KOPT-K1 (cell line): ENCODE data around the gene SKP2.
"Not testable (repeated sequence)": the region's sequence is repeated elsewhere in the genome, so short reads cannot be mapped to it uniquely, and the experiment has no call there.

Experiments used
- H3K27ac ChIP-seq: fragments of 200-600 bp; sonication (generic); 2 replicates; pipeline ENCODE4 v1.5.1; 2016; ENCODE audit warnings: antibody characterized with exemption, mild to moderate bottlenecking, low read depth, low read length; ENCODE audit not compliant: poor library complexity, severe bottlenecking
- H3K36me3 ChIP-seq: fragments of 200-600 bp; sonication (generic); 2 replicates; pipeline ENCODE4 v1.5.1; 2017; ENCODE audit warnings: antibody characterized with exemption, mild to moderate bottlenecking, low read length, moderate library complexity; ENCODE audit not compliant: insufficient read depth
- H3K9me3 ChIP-seq: fragments of 200-600 bp; sonication (generic); 2 replicates; pipeline ENCODE4 v1.5.1; 2017; ENCODE audit warnings: antibody characterized with exemption, low read length, mild to moderate bottlenecking; ENCODE audit not compliant: insufficient read depth, poor library complexity, severe bottlenecking

The SKP2 gene

DNA sequence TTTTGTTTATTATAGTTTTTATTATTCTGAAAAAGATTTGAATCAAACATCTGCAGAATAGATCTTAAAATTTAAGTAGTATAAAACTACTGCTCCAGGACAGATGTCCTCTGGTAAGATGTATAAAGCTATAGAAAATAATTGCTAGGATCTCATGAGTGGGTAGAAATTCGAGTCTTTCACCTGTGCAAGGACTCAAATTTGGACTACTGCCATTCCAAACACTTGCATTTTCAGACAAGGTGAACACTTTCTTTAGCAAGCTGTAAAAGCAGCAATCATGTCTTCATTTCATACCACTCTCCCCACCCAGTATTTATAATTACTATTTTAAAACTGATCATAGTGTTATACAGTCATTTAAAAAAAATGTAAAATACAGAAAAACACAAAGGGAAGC lies 20.7 kb downstream of the SKP2 start:
- H3K27ac ChIP-seq: no peak overlapping the region
- H3K9me3 ChIP-seq: no peaks in the 10 kb centered on the region
- H3K36me3 ChIP-seq: peaks cover 97% of the 10 kb centered on the region

DNA sequence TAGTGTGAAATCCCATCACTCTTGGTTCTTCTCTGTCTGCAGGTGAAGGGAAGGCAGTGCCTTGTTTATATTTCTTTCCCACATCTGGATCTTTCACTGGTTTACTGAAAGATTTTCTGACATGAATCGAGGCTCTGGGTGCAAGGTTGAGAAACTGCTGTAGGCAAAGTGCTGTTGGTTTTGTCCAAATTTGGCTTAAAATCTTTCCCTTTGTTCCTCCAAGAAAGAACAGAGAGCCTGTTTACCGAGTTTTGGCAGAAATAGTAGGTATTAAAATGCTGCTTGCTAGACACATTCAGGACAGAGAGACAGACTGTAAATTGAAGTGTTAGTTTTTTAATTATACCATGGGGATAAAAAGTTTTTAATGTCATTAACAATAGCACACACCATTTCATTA lies 21.5 kb downstream of the SKP2 start:
- Histone ChIP-seq H3K27ac (no peak overlapping the region), H3K36me3 (peaks cover 97% of the 10 kb centered on the region), H3K9me3 (no peaks in the 10 kb centered on the region)

DNA sequence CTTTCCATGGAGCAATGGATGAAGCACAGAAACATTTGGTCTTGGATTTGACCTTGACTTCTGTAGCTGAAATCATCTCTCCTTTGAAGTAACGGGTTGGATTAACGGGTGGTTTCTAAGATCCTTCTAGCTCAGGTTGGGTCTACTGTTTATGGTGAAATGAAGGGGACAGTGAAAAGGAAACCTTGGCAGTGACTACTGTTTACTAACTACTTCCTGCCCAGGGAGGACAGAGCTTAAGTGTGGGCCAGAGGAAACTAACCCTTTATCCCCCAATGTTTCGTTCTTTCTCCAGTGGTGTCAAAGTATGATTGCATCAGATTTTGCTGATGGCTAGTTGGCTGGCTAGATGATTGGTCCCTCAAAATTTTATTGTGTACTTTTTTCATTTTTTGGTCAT lies 22.2 kb downstream of the SKP2 start:
- no peaks in the 10 kb centered on the region for H3K9me3 ChIP-seq
- peaks cover 97% of the 10 kb centered on the region for H3K36me3 ChIP-seq
- H3K27ac ChIP-seq: no peak overlapping the region

DNA sequence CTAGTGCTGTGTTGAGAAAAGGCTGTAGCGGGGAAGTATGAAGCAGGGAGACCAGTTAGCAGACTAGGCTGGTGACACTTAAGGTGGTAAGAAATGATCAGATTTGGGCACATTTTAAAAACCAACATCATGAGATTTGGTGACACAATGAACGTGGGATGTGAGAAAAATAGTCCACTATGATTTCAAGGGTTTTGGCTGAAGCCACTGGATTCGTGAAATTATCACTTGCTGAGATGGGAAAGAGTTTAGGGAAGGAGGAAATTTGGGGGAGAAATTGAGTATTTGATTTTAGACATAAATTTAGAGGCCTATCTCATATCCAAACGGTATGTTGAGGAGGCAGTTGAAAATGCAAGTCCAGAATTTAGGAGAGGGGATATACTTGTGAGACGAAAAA lies 23.1 kb downstream of the SKP2 start:
- Histone ChIP-seq H3K9me3 (no peaks in the 10 kb centered on the region), H3K27ac (no peak overlapping the region), H3K36me3 (peaks cover 97% of the 10 kb centered on the region)

DNA sequence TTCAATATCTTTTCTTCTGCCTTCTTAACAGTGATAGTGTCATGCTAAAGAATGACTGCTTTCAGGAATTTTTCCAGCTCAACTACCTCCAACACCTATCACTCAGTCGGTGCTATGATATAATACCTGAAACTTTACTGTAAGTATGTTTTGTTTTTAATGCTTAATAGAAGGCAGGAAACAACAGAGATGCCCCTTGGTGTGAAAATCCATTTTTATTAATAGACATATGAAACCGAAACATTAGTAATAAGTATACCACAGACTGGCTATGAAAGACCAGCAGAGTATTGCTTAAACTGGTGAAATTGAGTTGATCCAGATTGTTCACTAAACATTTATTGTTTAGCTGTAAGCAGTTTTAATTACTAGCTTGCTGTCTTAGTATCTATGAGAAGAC lies 25.2 kb downstream of the SKP2 start:
- Histone ChIP-seq H3K27ac (no peak overlapping the region), H3K9me3 (no peaks in the 10 kb centered on the region), H3K36me3 (peaks cover 97% of the 10 kb centered on the region)

DNA sequence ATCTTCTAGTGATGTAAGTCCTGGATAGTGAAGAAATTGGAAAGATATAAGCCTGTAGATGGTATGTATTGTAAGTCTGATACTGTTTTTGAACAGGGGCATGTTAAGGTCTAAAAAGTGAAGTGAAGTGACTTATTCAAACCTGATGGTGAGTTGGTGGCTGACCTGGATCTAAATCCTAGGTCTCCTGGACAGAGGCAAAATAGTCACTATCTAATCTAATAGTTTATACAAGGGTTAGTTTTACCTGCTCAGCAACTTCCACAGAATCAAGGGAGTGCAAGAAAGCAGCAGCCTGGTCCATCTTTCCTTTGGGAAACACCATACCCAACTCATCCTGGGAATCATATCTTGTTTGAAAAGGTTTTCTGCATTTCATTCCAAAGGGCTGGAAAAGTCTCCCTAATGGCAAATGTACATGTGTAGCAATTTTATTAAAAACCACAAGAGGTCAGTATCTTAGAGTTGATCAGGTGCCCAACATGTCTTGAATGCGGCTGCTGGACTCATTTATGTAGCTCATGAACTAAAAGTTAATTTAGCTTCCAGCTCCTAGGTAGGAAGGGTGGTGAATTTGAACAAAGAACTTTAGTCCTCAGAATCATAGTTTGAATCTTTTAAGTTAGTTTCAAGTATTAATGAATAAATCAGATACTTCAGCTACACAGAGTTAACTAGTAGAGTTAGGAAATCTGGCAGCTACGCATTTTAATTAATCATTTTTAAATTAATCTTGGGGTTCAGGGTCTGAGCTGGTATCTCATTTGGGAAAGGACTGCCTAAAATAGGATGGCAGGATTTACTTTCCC lies 26.0 kb downstream of the SKP2 start:
- no peaks in the 10 kb centered on the region for H3K9me3 ChIP-seq
- H3K36me3 ChIP-seq: peaks cover 97% of the 10 kb centered on the region

DNA sequence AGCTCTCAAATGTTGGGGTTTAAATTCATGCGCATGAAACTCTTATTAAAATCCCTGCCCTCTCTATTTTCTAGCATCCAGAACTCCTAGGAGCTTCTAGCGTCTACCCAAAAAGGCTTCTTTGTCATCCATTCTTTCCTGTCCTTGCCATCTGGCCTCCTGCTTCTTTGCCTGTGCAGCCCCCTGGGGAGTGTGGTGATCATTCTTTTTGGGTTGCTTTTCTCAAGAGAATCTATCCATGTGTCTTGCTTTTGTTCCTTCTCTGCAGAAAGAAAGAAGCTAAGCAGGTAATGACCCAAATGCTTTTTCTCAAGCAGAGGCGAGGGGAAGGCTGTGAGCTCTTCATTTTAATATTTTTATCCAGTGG lies 26.6 kb downstream of the SKP2 start:
- H3K27ac ChIP-seq: no peak overlapping the region
- peaks cover 96% of the 10 kb centered on the region for H3K36me3 ChIP-seq
- H3K9me3 ChIP-seq: no peaks in the 10 kb centered on the region

More for the DNA sequence above, 26.0 kb downstream of the SKP2 start:
- H3K27ac ChIP-seq: no peak overlapping the region

DNA sequence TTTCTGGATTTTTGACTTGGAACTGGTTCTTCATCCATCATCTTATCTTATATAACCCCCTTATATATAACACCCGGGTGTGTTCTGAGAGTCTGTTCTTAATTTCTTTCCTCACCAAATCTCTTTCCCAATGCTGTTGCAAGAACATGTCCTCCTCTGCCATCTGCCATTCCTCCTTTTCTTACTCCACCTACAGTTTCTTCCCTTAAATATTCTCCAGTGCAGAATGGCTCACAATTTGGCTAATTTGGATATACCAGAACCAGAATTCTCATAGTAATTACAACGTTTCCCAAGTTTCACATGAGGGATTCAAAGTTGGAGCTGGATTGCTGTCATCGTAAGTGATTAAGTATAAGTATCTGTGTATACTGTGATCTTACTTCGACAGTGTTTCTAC lies 28.0 kb downstream of the SKP2 start:
- Histone ChIP-seq H3K36me3 (peaks cover 94% of the 10 kb centered on the region), H3K9me3 (no peaks in the 10 kb centered on the region), H3K27ac (no peak overlapping the region)

DNA sequence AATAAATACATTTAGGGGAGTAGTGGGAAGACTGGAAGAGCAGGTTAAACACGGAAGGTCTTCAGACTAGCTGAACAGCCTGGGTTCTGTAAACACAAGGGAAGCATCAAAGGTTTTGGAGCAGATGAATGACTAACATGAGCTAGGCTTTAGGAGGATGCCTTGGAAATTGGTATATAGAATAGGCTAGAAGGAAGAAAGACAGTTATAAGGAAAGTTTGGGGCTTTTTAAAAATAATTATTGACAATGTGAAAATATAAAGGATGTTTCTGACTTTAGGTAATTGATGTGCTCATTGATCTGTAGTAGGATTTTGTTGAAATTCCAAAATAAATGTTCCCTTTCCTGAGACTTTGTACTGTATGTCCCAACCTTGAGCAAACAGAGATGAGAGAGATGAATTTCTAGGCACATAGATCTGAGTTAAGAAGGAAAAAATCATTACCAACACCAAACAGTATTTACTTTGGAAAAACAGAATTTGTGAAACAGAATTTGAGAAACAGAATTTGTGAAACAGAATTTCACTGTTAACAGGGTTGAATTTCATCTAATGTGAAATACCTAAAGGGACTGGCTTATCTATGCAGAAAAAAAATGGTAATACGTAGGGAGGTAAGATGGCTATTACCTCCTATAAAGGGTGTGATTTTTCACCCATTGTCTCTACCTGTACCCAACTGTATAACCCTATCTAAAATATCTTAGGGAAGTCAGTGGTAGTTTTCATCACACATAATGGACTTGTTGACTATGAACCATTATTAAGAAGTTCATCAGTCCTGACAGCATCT lies 28.8 kb downstream of the SKP2 start:
- no peak overlapping the region for H3K27ac ChIP-seq

DNA sequence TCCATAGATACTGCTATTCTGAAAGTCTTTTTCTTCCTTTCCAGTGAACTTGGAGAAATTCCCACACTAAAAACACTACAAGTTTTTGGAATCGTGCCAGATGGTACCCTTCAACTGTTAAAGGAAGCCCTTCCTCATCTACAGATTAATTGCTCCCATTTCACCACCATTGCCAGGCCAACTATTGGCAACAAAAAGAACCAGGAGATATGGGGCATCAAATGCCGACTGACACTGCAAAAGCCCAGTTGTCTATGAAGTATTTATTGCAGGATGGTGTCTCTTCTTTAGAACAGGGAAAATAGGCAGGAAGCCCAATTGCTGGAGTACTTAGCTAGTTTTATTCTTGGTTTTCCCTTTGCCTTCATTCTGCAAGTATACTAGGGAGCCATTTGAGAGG lies 29.9 kb downstream of the SKP2 start:
- H3K36me3 ChIP-seq: peaks cover 78% of the 10 kb centered on the region
- H3K9me3 ChIP-seq: no peaks in the 10 kb centered on the region
- H3K27ac ChIP-seq: no peak overlapping the region

More for the DNA sequence above, 28.8 kb downstream of the SKP2 start:
- H3K36me3 ChIP-seq: peaks cover 85% of the 10 kb centered on the region
- H3K9me3 ChIP-seq: no peaks in the 10 kb centered on the region

DNA sequence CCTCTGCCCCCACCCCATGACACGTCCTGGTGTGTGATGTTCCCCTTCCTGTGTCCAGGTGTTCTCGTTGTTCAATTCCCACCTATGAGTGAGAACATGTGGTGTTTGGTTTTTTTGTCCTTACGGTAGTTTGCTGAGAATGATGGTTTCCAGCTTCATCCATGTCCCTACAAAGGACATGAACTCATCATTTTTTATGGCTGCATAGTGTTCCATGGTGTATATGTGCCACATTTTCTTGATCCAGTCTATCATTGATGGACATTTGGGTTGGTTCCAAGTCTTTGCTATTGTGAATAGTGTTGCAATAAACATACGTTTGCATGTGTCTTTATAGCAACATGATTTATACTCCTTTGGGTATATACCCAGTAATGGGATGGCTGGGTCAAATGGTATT lies 32.5 kb downstream of the SKP2 start:
- H3K9me3 ChIP-seq, H3K27ac ChIP-seq: not testable (repeated sequence)
- peaks cover 52% of the 10 kb centered on the region for H3K36me3 ChIP-seq

DNA sequence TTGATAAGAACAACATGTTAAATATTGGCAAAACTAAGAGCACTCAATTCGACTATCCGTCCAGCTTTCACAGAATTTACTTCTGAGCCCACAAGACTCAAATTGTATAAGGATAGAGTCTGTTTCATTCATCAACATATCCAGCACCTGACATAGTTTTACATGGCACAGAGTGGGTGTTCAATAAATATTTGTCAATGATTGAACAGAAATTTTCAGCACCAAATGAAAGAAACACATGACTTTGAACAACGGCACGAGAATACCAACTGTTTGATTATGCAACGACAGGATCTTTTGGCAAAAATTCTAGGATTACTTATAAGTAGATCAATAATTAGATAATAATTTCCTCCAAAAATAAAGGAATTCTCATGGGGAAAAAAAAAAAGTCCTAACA lies 41.8 kb downstream of the SKP2 start:
- H3K36me3 ChIP-seq: peaks cover 82% of the 10 kb centered on the region

DNA sequence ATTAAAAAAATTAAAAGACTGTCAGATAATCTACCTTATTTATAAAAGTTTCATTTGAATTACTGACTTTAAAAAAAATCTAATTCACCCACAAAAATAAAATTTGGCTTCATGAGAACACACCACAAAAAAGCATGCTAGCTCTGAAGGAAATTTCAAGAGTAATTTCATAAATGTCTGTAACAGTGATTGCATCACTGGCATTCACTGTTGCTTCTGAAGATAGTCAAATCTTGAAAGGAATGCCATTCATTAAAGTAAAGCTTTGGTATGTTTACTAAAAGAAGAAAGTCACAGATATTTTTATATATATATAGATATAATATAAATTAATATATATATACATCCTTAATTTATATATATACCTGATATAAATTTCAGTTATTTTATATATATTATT lies 46.4 kb downstream of the SKP2 start:
- H3K27ac ChIP-seq: no peak overlapping the region
- H3K9me3 ChIP-seq: no peaks in the 10 kb centered on the region
- peaks cover 80% of the 10 kb centered on the region for H3K36me3 ChIP-seq

More for the DNA sequence above, 41.8 kb downstream of the SKP2 start:
- H3K27ac ChIP-seq: no peak overlapping the region
- no peaks in the 10 kb centered on the region for H3K9me3 ChIP-seq

DNA sequence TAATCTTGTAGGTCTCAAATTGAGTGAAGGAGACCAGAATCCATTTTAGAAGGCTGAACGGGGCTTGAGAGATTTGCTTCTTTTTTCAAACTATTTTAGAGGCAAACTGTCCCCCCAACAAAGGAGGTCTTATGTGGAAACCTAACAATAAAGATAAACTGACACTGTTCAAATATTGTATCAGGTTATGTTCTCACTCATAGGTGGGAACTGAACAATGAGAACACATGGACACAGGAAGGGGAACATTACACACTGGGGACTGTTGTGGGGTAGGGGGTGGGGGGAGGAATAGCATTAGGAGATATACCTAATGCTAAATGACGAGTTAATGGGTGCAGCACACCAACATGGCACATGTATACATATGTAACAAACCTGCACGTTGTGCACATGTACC lies 46.9 kb downstream of the SKP2 start:
- H3K36me3 ChIP-seq: peaks cover 80% of the 10 kb centered on the region
- not testable (repeated sequence) for H3K27ac ChIP-seq, H3K9me3 ChIP-seq

DNA sequence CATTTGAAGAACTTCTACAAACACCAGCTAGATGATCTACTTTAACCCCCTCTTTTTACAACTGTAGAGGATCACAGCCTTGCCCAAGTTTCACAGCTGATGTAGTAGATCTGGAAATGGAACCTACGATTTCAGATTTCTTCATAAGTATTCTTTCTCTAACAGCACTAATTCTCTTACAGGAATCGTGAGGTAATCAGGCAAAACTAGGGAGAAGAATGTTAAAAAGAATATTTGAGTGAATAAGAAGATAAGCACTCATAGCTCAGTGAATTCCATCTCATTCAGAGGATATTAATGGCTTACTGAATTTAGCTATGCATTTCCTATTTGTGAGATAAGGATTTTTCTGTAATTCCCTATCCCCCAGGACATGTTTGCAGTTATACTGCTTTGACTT lies 47.7 kb downstream of the SKP2 start:
- Histone ChIP-seq H3K36me3 (peaks cover 76% of the 10 kb centered on the region), H3K27ac (no peak overlapping the region)

DNA sequence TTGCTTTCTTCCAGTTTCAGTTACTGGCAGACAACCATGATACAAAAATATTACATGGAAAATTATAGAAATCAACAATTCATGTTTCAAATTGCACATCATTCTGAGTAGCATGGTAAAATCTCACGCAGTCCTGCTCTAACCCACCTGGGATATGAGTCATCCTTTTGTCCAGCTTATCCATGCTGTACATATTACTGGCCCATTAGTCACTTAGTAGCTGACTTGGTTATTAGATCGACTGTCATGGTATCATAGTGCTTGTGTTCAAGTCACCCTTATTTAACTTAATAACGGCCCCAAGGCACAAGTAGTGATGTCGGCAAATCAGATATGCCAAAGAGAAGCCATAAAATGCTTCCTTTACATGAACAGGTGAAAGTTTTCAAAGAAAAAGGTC lies 48.6 kb downstream of the SKP2 start:
- Histone ChIP-seq H3K9me3 (no peaks in the 10 kb centered on the region), H3K36me3 (peaks cover 74% of the 10 kb centered on the region), H3K27ac (no peak overlapping the region)

More for the DNA sequence above, 47.7 kb downstream of the SKP2 start:
- H3K9me3 ChIP-seq: no peaks in the 10 kb centered on the region
